HFFc6 (cell line): ENCODE data around the gene FBXO48. TPM values are rescaled to one million over a fixed set of nuclear protein-coding genes. Genes with fewer than 3 reads are reported as not detected.
"Not testable (repeated sequence)": the region's sequence is repeated elsewhere in the genome, so short reads cannot be mapped to it uniquely, and the experiment has no call there.

ENCODE experiments used
- DNase-seq: peaks from one replicate; pipeline ENCODE4 v3.0.0-alpha.2; 2018
- H3K27ac Mint-ChIP-seq: 2 replicates; pipeline ENCODE4 v1.8.0; 2020; ENCODE audit warnings: mild to moderate bottlenecking, mixed read lengths
- H3K27me3 Mint-ChIP-seq: 2 replicates; pipeline ENCODE4 v1.8.0; 2021; ENCODE audit warnings: mild to moderate bottlenecking, moderate library complexity, mixed read lengths; ENCODE audit not compliant: insufficient read depth
- H3K36me3 Mint-ChIP-seq: 2 replicates; pipeline ENCODE4 v1.8.0; 2021; ENCODE audit warnings: low read depth, mixed read lengths
- H3K4me1 Mint-ChIP-seq: 2 replicates; pipeline ENCODE4 v1.8.0; 2020; ENCODE audit warnings: low read depth, mixed read lengths
- H3K4me3 Mint-ChIP-seq: 2 replicates; pipeline ENCODE4 v1.8.0; 2020; ENCODE audit warnings: mild to moderate bottlenecking, moderate library complexity, mixed read lengths
- H3K9me3 Mint-ChIP-seq: 2 replicates; pipeline ENCODE4 v1.8.0; 2020; ENCODE audit warnings: mild to moderate bottlenecking, mixed read lengths
- CTCF ChIP-seq: fragments of 200-600 bp; sonication (generic); IDR thresholded peaks from 2 replicates; pipeline ENCODE4 v1.5.0; 2021; ENCODE audit warnings: antibody characterized with exemption, mild to moderate bottlenecking
- total RNA-seq, 6 experiments: library from RNA; stranded (reverse); fragmentation: NEBNext Ultra II Directional; extraction: Animal tissue kit (Norgen Biotek cat#: 25700); gene quantifications; 2 replicates in 1 of 6; 3 replicates in 5 of 6; pipeline ENCODE4 v1.2.3, GENCODE V29; 2021

FBXO48 gene
- total RNA-seq, 6 experiments from 2014 or later = 0.40 to 0.85 (median 0.72) TPM

- Mint-ChIP-seq H3K9me3 (no peaks in the 10 kb centered on the region), H3K27ac (no peak overlapping the region), H3K4me1 (peaks cover 18% of the 10 kb centered on the region), H3K27me3 (0 out of 2 replicates have a peak, but pooled peaks cover 2% of the 10 kb centered on the region), H3K4me3 (no peak overlapping the region), H3K36me3 (no peaks in the 10 kb centered on the region)
- no peak for TF ChIP-seq CTCF
- DNase-seq = no peak
Observed at GRCh38 chr2:68454719-68455118, 12.4 kb downstream of the FBXO48 start.

GRCh38 chr2:68453761-68454360, 13.2 kb downstream of the FBXO48 start:
- Mint-ChIP-seq H3K9me3 (no peaks in the 10 kb centered on the region), H3K27ac (no peak overlapping the region), H3K4me1 (peaks cover 13% of the 10 kb centered on the region), H3K36me3 (no peaks in the 10 kb centered on the region), H3K27me3 (0 out of 2 replicates have a peak, but pooled peaks cover 2% of the 10 kb centered on the region), H3K4me3 (no peak overlapping the region)
- no peak for DNase-seq
- no peak for TF ChIP-seq CTCF

GRCh38 chr2:68452158-68452900, 14.8 kb downstream of the FBXO48 start:
- Mint-ChIP-seq H3K36me3 (no peaks in the 10 kb centered on the region), H3K4me3 (no peak overlapping the region), H3K27me3 (peaks cover 2% of the 10 kb centered on the region; the same call in 1 of the 2 replicates), H3K9me3 (no peaks in the 10 kb centered on the region), H3K4me1 (no peaks in the 10 kb centered on the region), H3K27ac (no peak overlapping the region)
- no peak for DNase-seq
- no peak for TF ChIP-seq CTCF

- Mint-ChIP-seq H3K9me3 (no peaks in the 10 kb centered on the region), H3K27ac (no peak overlapping the region), H3K4me1 (no peaks in the 10 kb centered on the region), H3K27me3 (peaks cover 7% of the 10 kb centered on the region), H3K4me3 (no peak overlapping the region), H3K36me3 (no peaks in the 10 kb centered on the region)
- DNase-seq = no peak
- TF ChIP-seq CTCF = no peak
Observed at GRCh38 chr2:68448671-68449653, 18.1 kb downstream of the FBXO48 start.

- no peaks in the 10 kb centered on the region for H3K4me1 Mint-ChIP-seq
- no peaks in the 10 kb centered on the region for H3K36me3 Mint-ChIP-seq
- TF ChIP-seq CTCF = no peak
- no peak overlapping the region for H3K27ac Mint-ChIP-seq
- H3K9me3 Mint-ChIP-seq = no peaks in the 10 kb centered on the region
- H3K27me3 Mint-ChIP-seq = peaks cover 11% of the 10 kb centered on the region
- DNase-seq = no peak
- H3K4me3 Mint-ChIP-seq = no peak overlapping the region
Observed at GRCh38 chr2:68447118-68447517, 20.0 kb downstream of the FBXO48 start.

GRCh38 chr2:68446425-68446824, 20.7 kb downstream of the FBXO48 start:
- not testable (repeated sequence) for H3K9me3 Mint-ChIP-seq, H3K27ac Mint-ChIP-seq, H3K4me1 Mint-ChIP-seq, H3K4me3 Mint-ChIP-seq, DNase-seq, H3K36me3 Mint-ChIP-seq
- H3K27me3 Mint-ChIP-seq = peaks cover 11% of the 10 kb centered on the region
